GM21619 (cell line): ENCODE results near the gene ARHGAP32.
A peak's percentile ranks its signal among the peaks of the same experiment; 100 is the strongest.

Source experiments
- ATAC-seq: cut with Tn5 transposase; IDR thresholded peaks from one replicate; pipeline ENCODE4 v1.9.1; 2021; ENCODE audit not compliant: unreplicated experiment

ARHGAP32 gene

DNA sequence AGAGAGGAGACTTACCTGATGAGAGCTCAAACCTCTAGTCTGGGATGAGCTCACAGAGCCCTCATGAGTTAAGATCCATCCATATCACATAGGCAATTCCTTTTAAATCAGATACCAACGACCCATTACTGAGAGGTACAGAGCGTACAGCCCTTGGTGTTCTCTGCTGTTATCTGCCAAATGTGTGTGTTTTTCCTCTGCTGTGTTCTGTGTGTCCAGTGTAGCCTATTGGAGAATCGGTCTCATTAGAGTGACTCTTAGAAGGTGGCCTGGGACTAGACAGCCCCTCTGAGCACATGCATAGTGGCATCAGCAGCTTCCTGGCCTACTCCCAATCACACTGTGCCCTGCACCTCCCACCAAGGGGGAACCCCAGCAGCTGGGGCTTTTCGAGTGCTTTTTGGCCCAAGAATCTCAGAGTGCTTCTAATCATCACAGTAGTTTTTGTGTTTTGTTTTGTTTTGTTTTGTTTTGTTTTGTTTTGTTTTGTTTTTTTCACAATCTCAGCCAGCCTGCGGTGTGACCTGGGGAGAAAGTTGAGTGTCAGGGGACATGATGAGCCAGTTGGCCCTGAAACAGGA lies 274.9 kb downstream of the ARHGAP32 start:
- peak; percentile 38 for ATAC-seq

DNA sequence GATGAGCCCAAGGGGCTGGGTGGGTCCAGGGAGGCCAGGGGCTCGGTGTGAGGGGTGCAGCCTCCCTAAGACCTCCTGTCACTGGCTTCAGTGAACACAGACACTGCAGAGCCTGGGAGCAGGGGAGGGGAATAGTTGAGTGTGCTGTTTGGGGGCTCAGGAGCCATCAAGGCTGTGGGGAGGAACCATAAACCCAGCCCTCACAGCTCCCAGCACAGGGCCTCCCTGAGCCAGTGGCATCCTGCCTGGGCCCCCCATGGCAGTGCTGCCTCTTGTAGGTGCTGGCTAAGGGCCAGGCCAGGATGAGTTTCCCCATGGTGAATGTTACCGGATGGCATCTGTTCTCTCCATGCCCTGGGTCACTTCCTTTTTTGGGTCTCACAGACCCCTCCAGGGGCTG lies 275.4 kb downstream of the ARHGAP32 start:
- no peak for ATAC-seq

DNA sequence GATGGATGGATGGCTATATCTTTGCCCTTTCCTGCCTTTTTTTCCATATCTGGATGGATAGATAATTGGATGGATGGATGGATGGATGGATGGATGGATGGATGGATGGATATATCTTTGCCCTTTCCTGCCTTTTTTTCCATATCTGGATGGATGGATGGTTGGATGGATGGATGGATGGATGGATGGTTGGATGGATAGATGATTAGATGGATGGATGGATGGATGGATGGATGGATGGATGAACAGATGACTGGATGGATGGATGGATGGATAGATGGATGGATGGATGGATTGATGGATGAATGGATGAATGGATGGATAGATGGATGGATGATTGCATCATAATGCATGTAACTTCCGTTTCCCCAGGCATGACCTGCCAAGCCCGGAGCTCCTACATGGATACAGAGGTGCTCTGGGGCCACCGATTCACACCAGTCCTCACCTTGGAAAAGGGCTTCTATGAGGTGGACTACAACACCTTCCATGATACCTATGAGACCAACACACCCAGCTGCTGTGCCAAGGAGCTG lies 276.0 kb downstream of the ARHGAP32 start:
- no peak for ATAC-seq

- ATAC-seq, result no peak
Observed at GRCh38 chr11:128915149-128915521, 277.0 kb downstream of the ARHGAP32 start.
